Left lung (tissue), 10 donors: Measurements from ENCODE around the gene OBSCN. TPM values are rescaled to one million over a fixed set of nuclear protein-coding genes. Genes with fewer than 3 reads are reported as not detected.
"Not testable (repeated sequence)": the region's sequence is repeated elsewhere in the genome, so short reads cannot be mapped to it uniquely, and the experiment has no call there.

ENCODE experiments used
- ATAC-seq: fragments of 200-7000 bp; cut with Tn5 transposase; one replicate; pipeline ENCODE4 v1.9.1; 2020; ENCODE audit warnings: moderate library complexity
- DNase-seq, 4 donors: peaks; one replicate each; pipeline ENCODE4 v3.0.0-alpha.2; 2013 to 2020
- H3K27ac ChIP-seq, 2 donors: fragments of 200-600 bp; sonication (generic) in 1 of 2; one replicate each; pipeline versions ENCODE4 v1.5.0 to v1.8.0; 2020 to 2021
- H3K27me3 ChIP-seq, 2 donors: fragments of 200-600 bp; sonication (generic) in 1 of 2; one replicate each; pipeline versions ENCODE4 v1.5.0 to v1.8.0; 2020 to 2021
- H3K36me3 ChIP-seq, 2 donors: fragments of 200-600 bp; sonication (generic) in 1 of 2; one replicate each; pipeline versions ENCODE4 v1.5.0 to v1.8.0; 2020 to 2021
- H3K4me1 ChIP-seq, 2 donors: fragments of 200-600 bp; one replicate each; pipeline ENCODE4 v1.8.0; 2021
- H3K4me3 ChIP-seq, 2 donors: fragments of 200-600 bp; sonication (generic) in 1 of 2; one replicate each; pipeline versions ENCODE4 v1.5.0 to v1.8.0; 2020 to 2021; ENCODE audit warnings: mild to moderate bottlenecking in 1 of 2
- H3K9me3 ChIP-seq, 2 donors: fragments of 200-600 bp; sonication (generic) in 1 of 2; one replicate each; pipeline versions ENCODE4 v1.5.0 to v1.8.0; 2020 to 2021
- CTCF ChIP-seq, 2 donors: fragments of 200-600 bp; sonication (generic) in 1 of 2; IDR thresholded peaks; one replicate each; pipeline versions ENCODE4 v1.5.0 to v1.8.0; 2021; ENCODE audit warnings: antibody characterized with exemption in 2 of 2
- intact Hi-C, 2 donors: fragments of 100-400 bp; cut with DNase I; formaldehyde crosslinking; loops; one replicate each; pipeline versions ENCODE4 v1.11.2 to v1.14.2; 2022
- polyA plus RNA-seq, 6 donors: library from polyadenylated mRNA; unstranded; fragments of 120-200 nt; gene quantifications; one replicate each; pipeline ENCODE4 v1.2.1, GENCODE V29; 2013; ENCODE audit not compliant: insufficient read length in 6 of 6
- total RNA-seq, 2 donors: library from RNA; stranded (reverse); fragmentation: NEBNext Ultra II Directional; extraction: Animal tissue kit (Norgen Biotek cat#: 25700); gene quantifications; one replicate each; pipeline ENCODE4 v1.2.1, GENCODE V29; 2021
- donor health status: DM: no; HTN: yes; CAD: no.
- donor health status: DM: no; HTN: no; CAD: no.

OBSCN gene
- total and polyA plus RNA-seq, 8 donors = 20.3 to 69.5 (median 47.5) TPM

- no peak for ATAC-seq
- Histone ChIP-seq H3K27ac (no peak overlapping the region), H3K4me3 (no peak overlapping the region), H3K9me3 (no peaks in the 10 kb centered on the region), H3K4me1 (no peaks in the 10 kb centered on the region), H3K36me3 (no peaks in the 10 kb centered on the region), H3K27me3 (no peaks in the 10 kb centered on the region)
- DNase-seq = no peak
- TF ChIP-seq CTCF (IDR thresholded peaks at IDR 0.05) = no peak
- intact Hi-C loops = no loop called here
Measured at GRCh38 chr1:228268881-228269265, 61.0 kb downstream of the OBSCN start.

- H3K27me3 ChIP-seq, H3K9me3 ChIP-seq, H3K4me1 ChIP-seq, H3K4me3 ChIP-seq, DNase-seq, H3K27ac ChIP-seq, H3K36me3 ChIP-seq, intact Hi-C loops: not testable (repeated sequence)
- peak; percentile 44 for ATAC-seq
Measured at GRCh38 chr1:228269431-228269830, 61.6 kb downstream of the OBSCN start.

GRCh38 chr1:228270032-228270431 is 62.2 kb downstream of the OBSCN start:
- Histone ChIP-seq H3K27ac (no peak overlapping the region), H3K36me3 (no peaks in the 10 kb centered on the region), H3K9me3 (no peaks in the 10 kb centered on the region), H3K4me3 (no peak overlapping the region), H3K27me3 (no peaks in the 10 kb centered on the region), H3K4me1 (peaks cover 0 to 2% of the 10 kb centered on the region in 2 donors)
- no peak for TF ChIP-seq CTCF (IDR thresholded peaks at IDR 0.05)
- DNase-seq (peak in 1 of 4 donors; percentile 7), ATAC-seq (no peak)
- intact Hi-C loops = no loop called here

- TF ChIP-seq CTCF (IDR thresholded peaks at IDR 0.05) = no peak
- Histone ChIP-seq H3K9me3 (no peaks in the 10 kb centered on the region), H3K4me1 (peaks cover 0 to 14% of the 10 kb centered on the region in 2 donors), H3K36me3 (no peaks in the 10 kb centered on the region), H3K27ac (no peak overlapping the region), H3K4me3 (no peak overlapping the region), H3K27me3 (peaks cover 0 to 8% of the 10 kb centered on the region in 2 donors)
- no peak for ATAC-seq
- DNase-seq = peak in 1 of 4 donors; percentile 57
- intact Hi-C loops = no loop called here
Measured at GRCh38 chr1:228271701-228272251, 63.9 kb downstream of the OBSCN start.

GRCh38 chr1:228272331-228272791 is 64.5 kb downstream of the OBSCN start:
- ATAC-seq (no peak), DNase-seq (no peak)
- H3K36me3 ChIP-seq = no peaks in the 10 kb centered on the region
- H3K27ac ChIP-seq = no peak overlapping the region
- H3K27me3 ChIP-seq = peaks cover 0 to 8% of the 10 kb centered on the region in 2 donors
- peaks cover 0 to 14% of the 10 kb centered on the region in 2 donors for H3K4me1 ChIP-seq
- H3K4me3 ChIP-seq = no peak overlapping the region
- intact Hi-C loops = no loop called here
- TF ChIP-seq CTCF (IDR thresholded peaks at IDR 0.05) = no peak
- H3K9me3 ChIP-seq = no peaks in the 10 kb centered on the region
